Mesendoderm (in vitro differentiated cells): ENCODE measurements around the gene SYNM.

Experiments used
- DNase-seq: peaks from one replicate; pipeline ENCODE4 v3.0.0; 2013
- H2AK5ac ChIP-seq: 2 replicates; pipeline ENCODE4 v1.6.1; 2013; ENCODE audit warnings: low read length, inconsistent platforms
- H2BK120ac ChIP-seq: 2 replicates; pipeline ENCODE4 v1.6.1; 2013; ENCODE audit warnings: low read depth, mild to moderate bottlenecking, low read length, moderate library complexity, mixed read lengths
- H2BK15ac ChIP-seq: replicated peaks from 2 replicates; pipeline ENCODE4 v1.6.1; 2013; ENCODE audit warnings: low read depth, mild to moderate bottlenecking, moderate library complexity
- H2BK5ac ChIP-seq: 2 replicates; pipeline ENCODE4 v1.6.1; 2013; ENCODE audit warnings: low read length, inconsistent platforms
- H3K18ac ChIP-seq: 2 replicates; pipeline ENCODE4 v1.6.1; 2013; ENCODE audit warnings: mild to moderate bottlenecking, low read length, mixed read lengths
- H3K23ac ChIP-seq: one replicate; pipeline ENCODE4 v1.6.1; 2013; ENCODE audit warnings: low read length
- H3K27ac ChIP-seq: 2 replicates; pipeline ENCODE4 v1.5.1; 2013; ENCODE audit warnings: low read depth, mild to moderate bottlenecking, inconsistent platforms, low read length, moderate library complexity
- H3K27me3 ChIP-seq: 2 replicates; pipeline ENCODE4 v1.6.1; 2013; ENCODE audit warnings: low read length, control low read depth, mild to moderate bottlenecking, inconsistent platforms; ENCODE audit not compliant: insufficient read depth, poor library complexity
- H3K36me3 ChIP-seq: 2 replicates; pipeline ENCODE4 v1.6.1; 2013; ENCODE audit warnings: low read length, inconsistent platforms; ENCODE audit not compliant: control insufficient read depth, insufficient read depth
- H3K4ac ChIP-seq: one replicate; pipeline ENCODE4 v1.6.1; 2013; ENCODE audit warnings: low read depth, mild to moderate bottlenecking, low read length, moderate library complexity
- H3K4me1 ChIP-seq: 2 replicates; pipeline ENCODE4 v1.6.1; 2013; ENCODE audit warnings: low read depth, low read length, inconsistent platforms; ENCODE audit not compliant: control insufficient read depth
- H3K4me2 ChIP-seq: 2 replicates; pipeline ENCODE4 v1.6.1; 2013; ENCODE audit warnings: low read length
- H3K4me3 ChIP-seq: 2 replicates; pipeline ENCODE4 v1.5.1; 2013; ENCODE audit warnings: mild to moderate bottlenecking, low read length
- H3K56ac ChIP-seq: one replicate; pipeline ENCODE4 v1.6.1; 2013; ENCODE audit warnings: low read length
- H3K79me1 ChIP-seq: 2 replicates; pipeline ENCODE4 v1.6.1; 2013; ENCODE audit warnings: low read length, inconsistent platforms
- H3K79me2 ChIP-seq: 2 replicates; pipeline ENCODE4 v1.6.1; 2013; ENCODE audit warnings: mild to moderate bottlenecking, low read length; ENCODE audit not compliant: control insufficient read depth, insufficient read depth
- H3K9ac ChIP-seq: 2 replicates; pipeline ENCODE4 v1.6.1; 2013; ENCODE audit warnings: low read length, inconsistent platforms
- H4K5ac ChIP-seq: one replicate; pipeline ENCODE4 v1.6.1; 2013; ENCODE audit warnings: low read length
- H4K8ac ChIP-seq: one replicate; pipeline ENCODE4 v1.6.1; 2013; ENCODE audit warnings: low read depth, mild to moderate bottlenecking, control low read depth, low read length, moderate library complexity
- WGBS: extraction: QIAGEN DNeasy Blood & Tissue Kit; methylation state at CpG from one replicate; pipeline ENCODE4 v1.1.7; 2013; ENCODE audit warnings: low lambda C conversion rate, missing lambda C conversion rate; ENCODE audit not compliant: insufficient coverage; ENCODE audit errors: extremely low coverage; 5-methylcytosine and 5-hydroxymethylcytosine counted together

Gene SYNM

GRCh38 chr15:99121207-99121606 is 16.3 kb downstream of the SYNM start:
- no peaks in the 10 kb centered on the region for H3K79me1 ChIP-seq
- H2BK15ac ChIP-seq: no peak overlapping the region
- H2AK5ac ChIP-seq: no peak overlapping the region
- no CpG with 5 or more reads among the region's 10 CpGs for WGBS
- no peak overlapping the region for H3K23ac ChIP-seq
- no peak overlapping the region for H3K4me3 ChIP-seq
- no peaks in the 10 kb centered on the region for H3K36me3 ChIP-seq
- H2BK120ac ChIP-seq: no peak overlapping the region
- no peak overlapping the region for H4K8ac ChIP-seq
- no peaks in the 10 kb centered on the region for H3K79me2 ChIP-seq
- no peak overlapping the region for H2BK5ac ChIP-seq
- H3K27ac ChIP-seq: no peak overlapping the region
- H3K27me3 ChIP-seq: no peaks in the 10 kb centered on the region
- no peak for DNase-seq
- H3K56ac ChIP-seq: no peak overlapping the region
- no peak overlapping the region for H3K18ac ChIP-seq
- no peak overlapping the region for H3K9ac ChIP-seq
- H3K4ac ChIP-seq: no peak overlapping the region
- peaks cover 8% of the 10 kb centered on the region for H3K4me1 ChIP-seq
- H4K5ac ChIP-seq: no peak overlapping the region
- H3K4me2 ChIP-seq: no peak overlapping the region

DNA sequence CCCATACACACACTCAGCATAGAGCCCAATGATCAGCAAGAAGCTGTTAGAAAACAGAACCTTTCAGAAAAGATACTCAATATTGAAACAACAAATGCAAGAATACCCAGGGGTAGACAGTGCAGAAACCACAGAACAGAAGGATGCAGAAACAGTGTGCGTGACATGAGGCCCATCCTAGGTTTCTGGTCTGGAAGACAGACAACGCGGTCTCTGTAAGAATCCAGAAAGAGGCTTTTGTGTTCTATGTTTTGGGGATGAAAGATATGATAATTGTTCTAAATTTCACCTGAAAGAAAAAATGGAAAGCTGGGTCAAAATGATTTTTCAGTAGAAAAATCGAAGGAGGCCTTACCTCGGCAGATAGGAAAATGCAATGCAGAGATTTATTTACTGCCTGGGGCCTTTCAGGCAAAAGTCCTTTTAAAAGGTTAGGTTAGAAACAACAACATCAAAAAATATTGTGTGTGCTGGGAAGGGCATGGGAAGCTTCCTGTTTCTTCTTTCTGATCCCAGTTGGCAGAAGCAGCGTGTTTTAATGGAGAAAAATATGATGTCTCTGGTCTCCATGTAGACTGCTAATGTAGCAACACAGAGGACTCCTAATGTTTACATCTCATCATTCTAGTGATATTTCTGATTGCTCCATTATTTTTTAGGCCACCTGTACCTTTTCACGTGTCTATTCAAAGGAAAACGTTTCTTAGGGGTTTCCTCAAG is 17.0 kb downstream of the SYNM start:
- Histone ChIP-seq H3K36me3 (no peaks in the 10 kb centered on the region), H3K79me2 (no peaks in the 10 kb centered on the region), H4K8ac (no peak overlapping the region), H3K27ac (no peak overlapping the region), H3K18ac (no peak overlapping the region), H2BK5ac (no peak overlapping the region), H3K4me3 (no peak overlapping the region), H3K9ac (no peak overlapping the region), H3K23ac (no peak overlapping the region), H3K79me1 (no peaks in the 10 kb centered on the region), H3K4me1 (peaks cover 8% of the 10 kb centered on the region), H3K27me3 (no peaks in the 10 kb centered on the region), H2BK15ac (no peak overlapping the region), H2BK120ac (no peak overlapping the region), H3K4ac (no peak overlapping the region), H3K56ac (no peak overlapping the region), H3K4me2 (no peak overlapping the region), H2AK5ac (no peak overlapping the region), H4K5ac (no peak overlapping the region)
- no CpG with 5 or more reads among the region's 8 CpGs for WGBS
- no peak for DNase-seq

DNA sequence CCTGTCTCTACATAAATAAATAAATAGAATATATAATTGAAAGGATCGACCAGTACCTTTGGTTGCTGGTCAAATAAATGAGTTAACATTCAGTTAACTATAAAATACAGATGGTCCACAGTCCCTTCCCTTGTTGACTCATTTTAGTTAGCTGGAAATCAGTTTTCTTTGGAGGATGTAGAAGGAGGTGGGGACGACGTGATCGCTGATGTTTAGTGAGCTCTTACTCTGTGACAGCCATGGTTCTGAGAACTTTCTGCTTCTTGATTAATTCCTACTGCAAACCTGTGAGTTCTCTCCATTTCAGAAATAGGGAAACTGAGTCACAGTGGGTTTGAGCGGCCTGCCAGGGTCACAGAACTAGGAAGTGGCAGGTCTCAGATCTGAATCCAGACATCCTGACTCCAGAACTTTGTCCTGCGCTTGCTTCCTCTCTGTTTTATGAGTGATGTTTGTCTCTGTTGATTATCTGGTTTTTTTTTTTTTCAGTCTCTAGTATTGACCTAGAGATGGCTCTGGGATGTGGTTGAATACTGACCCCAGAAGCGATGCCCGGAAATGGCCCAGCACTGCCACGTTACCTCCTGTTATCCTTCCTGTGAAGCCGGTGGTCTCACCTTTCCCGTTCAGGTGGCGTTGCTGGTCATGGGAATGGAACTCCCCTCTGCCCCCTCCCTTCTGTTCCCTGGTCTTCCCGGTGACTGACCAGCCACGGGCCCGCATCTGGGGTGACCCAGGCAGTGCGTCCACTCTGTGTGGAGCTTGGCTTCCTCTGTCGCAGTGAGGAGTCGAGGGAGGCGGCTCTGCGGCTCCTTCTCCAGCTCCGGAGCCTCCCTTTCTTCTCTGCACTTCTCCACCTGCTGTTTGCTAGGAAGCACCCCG is 18.2 kb downstream of the SYNM start:
- no peak overlapping the region for H4K5ac ChIP-seq
- H2BK5ac ChIP-seq: peak overlapping the region; percentile 77
- peak overlapping the region; percentile 32 for H2AK5ac ChIP-seq
- H3K4me1 ChIP-seq: peaks cover 8% of the 10 kb centered on the region
- H3K36me3 ChIP-seq: no peaks in the 10 kb centered on the region
- peak overlapping the region; percentile 8 for H3K9ac ChIP-seq
- no peak overlapping the region for H2BK15ac ChIP-seq
- peak overlapping the region; percentile 17 for H3K4ac ChIP-seq
- peak overlapping the region; percentile 47 for H3K18ac ChIP-seq
- no peak overlapping the region for H3K23ac ChIP-seq
- WGBS: no CpG with 5 or more reads among the region's 22 CpGs
- H3K79me2 ChIP-seq: no peaks in the 10 kb centered on the region
- no peak overlapping the region for H4K8ac ChIP-seq
- H3K27ac ChIP-seq: peak overlapping the region; percentile 96
- no peak overlapping the region for H3K4me3 ChIP-seq
- no peaks in the 10 kb centered on the region for H3K27me3 ChIP-seq
- DNase-seq: no peak
- peak overlapping the region; percentile 79 for H3K56ac ChIP-seq
- H3K79me1 ChIP-seq: no peaks in the 10 kb centered on the region
- H2BK120ac ChIP-seq: peak overlapping the region; percentile 50
- no peak overlapping the region for H3K4me2 ChIP-seq

- Histone ChIP-seq H3K79me2 (no peaks in the 10 kb centered on the region), H2BK5ac (peak overlapping the region; percentile 77), H3K27ac (peak overlapping the region; percentile 96), H3K79me1 (no peaks in the 10 kb centered on the region), H3K4me2 (no peak overlapping the region), H3K4me3 (no peak overlapping the region), H4K8ac (no peak overlapping the region), H3K27me3 (no peaks in the 10 kb centered on the region), H3K4ac (peak overlapping the region; percentile 17), H2AK5ac (no peak overlapping the region), H3K9ac (no peak overlapping the region), H3K4me1 (peaks cover 8% of the 10 kb centered on the region), H3K56ac (peak overlapping the region; percentile 27), H4K5ac (no peak overlapping the region), H3K36me3 (no peaks in the 10 kb centered on the region), H2BK120ac (peak overlapping the region; percentile 50), H3K23ac (no peak overlapping the region), H2BK15ac (no peak overlapping the region), H3K18ac (peak overlapping the region; percentile 47)
- DNase-seq: peak; percentile 98
- no CpG with 5 or more reads among the region's 20 CpGs for WGBS
Measured at GRCh38 chr15:99123713-99124451, 19.0 kb downstream of the SYNM start.

DNA sequence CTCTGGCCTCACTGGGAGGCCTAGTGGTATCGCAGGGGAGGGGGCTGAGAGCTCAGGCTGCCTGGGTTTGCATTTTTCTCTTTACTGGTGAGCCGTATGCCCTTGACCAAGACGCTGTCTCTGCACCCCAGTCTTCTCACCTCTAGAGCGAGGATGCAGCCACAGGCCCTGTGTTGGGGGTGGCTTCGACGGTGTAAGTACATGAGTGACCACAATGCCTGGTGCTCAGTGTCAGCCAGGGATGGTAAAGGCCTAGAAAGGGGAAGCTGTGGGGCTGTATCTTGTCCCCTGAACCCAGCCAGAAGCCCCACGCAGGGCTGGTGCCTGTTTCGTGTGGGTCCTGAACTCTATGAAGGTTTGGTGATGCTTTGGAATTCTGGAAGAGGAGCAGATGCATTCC is 19.8 kb downstream of the SYNM start:
- Histone ChIP-seq H2BK120ac (peak overlapping the region; percentile 7), H3K4me2 (no peak overlapping the region), H3K36me3 (no peaks in the 10 kb centered on the region), H4K5ac (no peak overlapping the region), H3K56ac (peak overlapping the region; percentile 51), H3K23ac (no peak overlapping the region), H3K79me1 (no peaks in the 10 kb centered on the region), H2BK15ac (no peak overlapping the region), H3K4ac (peak overlapping the region; percentile 0), H4K8ac (no peak overlapping the region), H2AK5ac (peak overlapping the region; percentile 2), H3K27me3 (no peaks in the 10 kb centered on the region), H3K4me3 (no peak overlapping the region), H3K4me1 (peaks cover 8% of the 10 kb centered on the region), H3K9ac (no peak overlapping the region), H3K18ac (no peak overlapping the region), H3K79me2 (no peaks in the 10 kb centered on the region), H3K27ac (peak overlapping the region; percentile 96), H2BK5ac (peak overlapping the region; percentile 8)
- DNase-seq: no peak
- WGBS: no CpG with 5 or more reads among the region's 8 CpGs
